DOHH2 (cell line): ENCODE data around the gene ZBTB40.

ENCODE experiments used
- EZH2phosphoT487 ChIP-seq: fragments of 200-600 bp; sonication (generic); IDR thresholded peaks from 2 replicates; pipeline ENCODE4 v1.6.1; 2017; ENCODE audit warnings: borderline replicate concordance, mild to moderate bottlenecking, antibody characterized with exemption, low read length, moderate library complexity, mixed read lengths
- TF ChIP-seq, protein P1 (sequence below): fragments of 200-600 bp; sonication (generic); IDR thresholded peaks from one replicate; pipeline ENCODE4 v1.5.1; 2014; ENCODE audit warnings: antibody characterized with exemption, mild to moderate bottlenecking, low read depth, low read length; ENCODE audit not compliant: poor library complexity, severe bottlenecking

DNA sequence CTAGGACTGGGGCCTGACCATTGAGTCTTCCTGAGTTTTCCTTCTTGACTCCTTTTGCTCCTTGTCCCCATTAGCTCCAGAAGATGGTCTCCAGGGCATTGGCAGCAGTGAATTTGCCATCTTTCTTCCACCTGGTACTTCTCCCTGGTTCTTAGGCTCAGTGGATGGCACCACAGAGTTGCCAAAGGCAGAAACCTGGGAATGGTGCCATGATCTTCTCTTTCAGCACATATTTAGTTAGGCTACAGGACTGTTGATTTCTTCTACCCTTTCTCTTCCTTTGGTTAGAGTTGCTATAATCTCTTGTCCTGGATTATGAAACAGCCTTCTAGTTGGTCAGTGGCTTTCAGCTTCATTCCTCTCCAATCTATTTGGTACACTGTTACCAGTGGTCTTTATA lies 6.2 kb downstream of the ZBTB40 start:
- TF ChIP-seq, protein P1, sequence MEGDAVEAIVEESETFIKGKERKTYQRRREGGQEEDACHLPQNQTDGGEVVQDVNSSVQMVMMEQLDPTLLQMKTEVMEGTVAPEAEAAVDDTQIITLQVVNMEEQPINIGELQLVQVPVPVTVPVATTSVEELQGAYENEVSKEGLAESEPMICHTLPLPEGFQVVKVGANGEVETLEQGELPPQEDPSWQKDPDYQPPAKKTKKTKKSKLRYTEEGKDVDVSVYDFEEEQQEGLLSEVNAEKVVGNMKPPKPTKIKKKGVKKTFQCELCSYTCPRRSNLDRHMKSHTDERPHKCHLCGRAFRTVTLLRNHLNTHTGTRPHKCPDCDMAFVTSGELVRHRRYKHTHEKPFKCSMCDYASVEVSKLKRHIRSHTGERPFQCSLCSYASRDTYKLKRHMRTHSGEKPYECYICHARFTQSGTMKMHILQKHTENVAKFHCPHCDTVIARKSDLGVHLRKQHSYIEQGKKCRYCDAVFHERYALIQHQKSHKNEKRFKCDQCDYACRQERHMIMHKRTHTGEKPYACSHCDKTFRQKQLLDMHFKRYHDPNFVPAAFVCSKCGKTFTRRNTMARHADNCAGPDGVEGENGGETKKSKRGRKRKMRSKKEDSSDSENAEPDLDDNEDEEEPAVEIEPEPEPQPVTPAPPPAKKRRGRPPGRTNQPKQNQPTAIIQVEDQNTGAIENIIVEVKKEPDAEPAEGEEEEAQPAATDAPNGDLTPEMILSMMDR, result no peak
- TF ChIP-seq EZH2phosphoT487, result no peak
